HG03342 (cell line): Measurements from ENCODE around the gene TREML2.

Experiments
- ATAC-seq: cut with Tn5 transposase; IDR thresholded peaks from one replicate; pipeline ENCODE4 v1.9.1; 2021; ENCODE audit warnings: mild to moderate bottlenecking, moderate library complexity; ENCODE audit not compliant: unreplicated experiment

TREML2 gene

GRCh38 chr6:41153992-41154625 lies 46.8 kb downstream of the TREML2 start, which contains the start of gene TREML1:
Gene TREML1, minus strand, starts transcription at chr6:41154347. Its CDS starts 59 bp downstream, at chr6:41154288.
- no peak for ATAC-seq

DNA sequence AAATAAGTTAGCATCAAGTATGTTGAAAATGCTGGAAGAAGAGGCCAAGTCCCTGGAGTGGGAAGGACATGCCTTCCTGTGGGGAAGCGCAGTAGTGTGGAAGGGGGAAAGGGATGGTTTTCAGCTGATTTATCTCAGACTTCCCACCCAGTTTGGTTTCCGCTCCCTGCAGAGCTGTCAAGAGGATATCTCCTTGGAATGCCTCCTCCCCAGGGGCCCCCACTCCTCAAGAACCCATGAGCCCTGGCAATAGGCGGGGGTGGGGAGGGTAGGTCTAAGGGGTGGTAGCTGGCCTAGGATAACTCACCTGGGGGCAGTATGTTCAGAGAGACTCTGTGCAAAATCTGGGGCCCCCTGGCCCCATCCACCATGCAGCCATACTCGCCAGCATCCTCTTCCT lies 47.5 kb downstream of the TREML2 start:
- no peak for ATAC-seq

GRCh38 chr6:41150671-41151070 lies 50.3 kb downstream of the TREML2 start:
- ATAC-seq: no peak

DNA sequence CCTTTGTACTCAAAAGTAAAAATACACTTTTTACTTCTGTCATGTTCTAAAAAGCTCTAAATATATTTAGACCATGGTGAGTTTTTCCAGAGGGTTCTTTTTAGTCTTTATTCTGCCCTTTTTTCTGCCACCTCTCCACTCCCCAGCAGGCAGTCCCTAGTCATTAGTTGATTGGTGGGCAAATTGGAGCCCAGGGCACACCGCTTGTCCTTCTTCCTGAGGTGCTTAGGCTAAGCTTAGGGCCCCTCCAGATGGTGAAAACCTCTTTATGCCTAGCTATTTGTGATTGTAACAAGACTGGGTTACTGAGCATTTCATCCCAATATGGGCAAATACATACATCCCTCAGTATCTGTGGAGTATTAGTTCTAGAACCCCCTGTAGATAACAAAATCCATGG lies 53.0 kb downstream of the TREML2 start:
- no peak for ATAC-seq
